Adrenal gland (tissue), 12 donors: Measurements from ENCODE around the gene GPT2. TPM values are rescaled to one million over a fixed set of nuclear protein-coding genes. Genes with fewer than 3 reads are reported as not detected.

Experiments used
- DNase-seq, 7 donors: peaks; one replicate each; pipeline ENCODE4 v3.0.0-alpha.2; 2019 to 2020
- H3K27ac ChIP-seq, 5 donors: fragments of 200-600 bp; sonication (generic) in 4 of 5; 1 replicate in 3 of 5; 2 replicates in 2 of 5; pipeline versions ENCODE4 v1.5.1 to v1.8.0; 2016 to 2020; ENCODE audit warnings: mild to moderate bottlenecking in 1 of 5
- H3K27me3 ChIP-seq: fragments of 200-600 bp; 2 replicates; pipeline ENCODE4 v1.8.0; 2021
- H3K36me3 ChIP-seq, 2 donors: fragments of 200-600 bp; replicated peaks in 1 of 2; 1 replicate in 1 of 2; 2 replicates in 1 of 2; pipeline versions ENCODE4 v1.5.1 to v1.8.0; 2018 to 2022
- H3K4me1 ChIP-seq, 2 donors: fragments of 200-600 bp; replicated peaks in 1 of 2; 1 replicate in 1 of 2; 2 replicates in 1 of 2; pipeline versions ENCODE4 v1.5.1 to v1.8.0; 2018 to 2021
- H3K4me3 ChIP-seq, 4 donors: fragments of 200-600 bp; sonication (generic) in 3 of 4; one replicate each; pipeline ENCODE4 v1.5.1; 2016 to 2018
- H3K9me3 ChIP-seq, 3 donors: fragments of 200-600 bp; sonication (generic) in 1 of 3; replicated peaks in 1 of 3; 1 replicate in 2 of 3; 2 replicates in 1 of 3; pipeline versions ENCODE4 v1.5.1 to v1.8.0; 2016 to 2021
- POLR2A ChIP-seq, 2 donors: fragments of 450-650 bp; IDR thresholded peaks; one replicate each; pipeline ENCODE4 v1.6.1; 2017; ENCODE audit warnings: antibody characterized with exemption in 2 of 2, mild to moderate bottlenecking in 2 of 2, moderate library complexity in 1 of 2
- WGBS, 4 donors: extraction: QIAGEN DNeasy Blood & Tissue Kit in 2 of 4; methylation state at CpG; one replicate each; pipeline versions ENCODE4 v1.1.5 to v1.1.7; 2013 to 2017; 5-methylcytosine and 5-hydroxymethylcytosine counted together
- intact Hi-C, 2 donors: fragments of 100-400 bp; cut with DNase I; formaldehyde crosslinking; loops; one replicate each; pipeline versions ENCODE4 v1.14.1 to v1.15.0; 2022 to 2023
- polyA plus RNA-seq, 3 donors: library from polyadenylated mRNA; stranded (reverse); fragments of 200-250 nt in 2 of 3; fragments of 350-450 nt in 1 of 3; fragmentation: Illumina TruSeq in 1 of 3; extraction: RNeasy Lipid Tissue Mini Kit (QIAGEN cat#74804) in 1 of 3; gene quantifications; one replicate each; pipeline ENCODE4 v1.2.3, GENCODE V29; 2013 to 2014
- total RNA-seq, 9 donors: library from RNA; depleted of rRNA in 4 of 9; stranded (reverse); fragments of >200 nt in 4 of 9; fragments of 120-200 nt in 1 of 9; fragmentation: NEBNext Ultra II Directional in 1 of 9; extraction: Animal tissue kit (Norgen Biotek cat#: 25700) in 1 of 9; gene quantifications; one replicate each; pipeline versions ENCODE4 v1.1.0 to v1.2.4, GENCODE V29; 2013 to 2023
- TF ChIP-seq, protein P1 (sequence below), 6 experiments: fragments of 450-650 bp in 4 of 6; fragments of 200-600 bp in 2 of 6; sonication (generic) in 1 of 6; IDR thresholded peaks; 1 replicate in 5 of 6; 2 replicates in 1 of 6; pipeline versions ENCODE4 v1.5.1 to v1.8.0; 2016 to 2021; ENCODE audit warnings: antibody characterized with exemption in 6 of 6, mild to moderate bottlenecking in 2 of 6, moderate library complexity in 1 of 6
- donor health status: healthy with polysubstance abuse.
- donor health status: Bipolar disorder and iron deficiency.
- donor health status: DM: yes; HTN: yes; CAD: no.
- donor health status: DM: no; HTN: no; CAD: no.
- donor health status: DM: no; HTN: no; CAD: no.
- donor health status: DM: yes; HTN: yes; CAD: no.

Gene GPT2
- total and polyA plus RNA-seq, 12 donors, result 10.3 to 70.8 (median 21.2) TPM

DNA sequence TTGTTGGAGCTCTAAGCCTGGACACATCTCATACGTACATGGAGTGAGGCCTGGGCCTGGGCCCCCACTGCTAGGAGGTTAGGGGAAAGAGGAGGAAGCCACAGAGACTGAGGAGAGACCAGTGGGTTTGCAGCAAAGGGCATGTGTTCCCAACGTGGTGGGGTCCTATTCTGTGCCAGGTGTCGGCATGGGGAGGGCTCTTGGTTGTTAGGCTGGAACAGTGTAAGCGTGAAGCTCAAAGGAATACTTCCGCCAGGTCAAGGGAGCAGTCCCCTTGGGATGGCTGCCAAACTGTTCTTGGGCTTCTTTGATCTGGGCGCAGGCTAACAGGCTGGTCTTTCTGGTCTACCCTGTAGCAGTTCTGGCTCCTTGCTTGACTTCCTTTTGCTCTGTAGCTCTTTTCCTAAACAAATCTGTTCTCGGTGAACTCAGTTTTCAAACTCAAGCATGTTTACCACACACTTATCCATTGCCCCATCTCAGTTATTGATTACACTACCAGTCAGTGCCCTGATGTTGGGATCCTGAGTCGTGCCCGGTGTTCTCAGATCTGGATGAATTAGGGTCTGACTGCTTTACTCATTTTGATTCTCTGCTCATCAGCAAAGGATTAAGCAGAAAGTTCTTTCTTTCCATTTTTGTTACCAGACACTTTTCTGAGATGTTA lies 36.4 kb downstream of the GPT2 start:
- H3K27ac ChIP-seq, result peak overlapping the region in 2 of 5 donors; percentile 36 to 64
- no peak for TF ChIP-seq POLR2A (IDR thresholded peaks at IDR 0.05)
- TF ChIP-seq, protein P1, sequence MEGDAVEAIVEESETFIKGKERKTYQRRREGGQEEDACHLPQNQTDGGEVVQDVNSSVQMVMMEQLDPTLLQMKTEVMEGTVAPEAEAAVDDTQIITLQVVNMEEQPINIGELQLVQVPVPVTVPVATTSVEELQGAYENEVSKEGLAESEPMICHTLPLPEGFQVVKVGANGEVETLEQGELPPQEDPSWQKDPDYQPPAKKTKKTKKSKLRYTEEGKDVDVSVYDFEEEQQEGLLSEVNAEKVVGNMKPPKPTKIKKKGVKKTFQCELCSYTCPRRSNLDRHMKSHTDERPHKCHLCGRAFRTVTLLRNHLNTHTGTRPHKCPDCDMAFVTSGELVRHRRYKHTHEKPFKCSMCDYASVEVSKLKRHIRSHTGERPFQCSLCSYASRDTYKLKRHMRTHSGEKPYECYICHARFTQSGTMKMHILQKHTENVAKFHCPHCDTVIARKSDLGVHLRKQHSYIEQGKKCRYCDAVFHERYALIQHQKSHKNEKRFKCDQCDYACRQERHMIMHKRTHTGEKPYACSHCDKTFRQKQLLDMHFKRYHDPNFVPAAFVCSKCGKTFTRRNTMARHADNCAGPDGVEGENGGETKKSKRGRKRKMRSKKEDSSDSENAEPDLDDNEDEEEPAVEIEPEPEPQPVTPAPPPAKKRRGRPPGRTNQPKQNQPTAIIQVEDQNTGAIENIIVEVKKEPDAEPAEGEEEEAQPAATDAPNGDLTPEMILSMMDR (IDR thresholded peaks at IDR 0.05), result no peak
- WGBS, 4 donors, result 38 to 46% (median 44%) methylated on average over 9 of the region's 9 CpGs
- no peaks in the 10 kb centered on the region for H3K9me3 ChIP-seq
- no peaks in the 10 kb centered on the region for H3K36me3 ChIP-seq
- peak; percentile 38 to 80 (median 75) for DNase-seq
- intact Hi-C loops, result no loop called here
- H3K4me1 ChIP-seq, result peaks cover 0 to 6% of the 10 kb centered on the region in 2 donors
- no peaks in the 10 kb centered on the region for H3K27me3 ChIP-seq
- no peak overlapping the region for H3K4me3 ChIP-seq

DNA sequence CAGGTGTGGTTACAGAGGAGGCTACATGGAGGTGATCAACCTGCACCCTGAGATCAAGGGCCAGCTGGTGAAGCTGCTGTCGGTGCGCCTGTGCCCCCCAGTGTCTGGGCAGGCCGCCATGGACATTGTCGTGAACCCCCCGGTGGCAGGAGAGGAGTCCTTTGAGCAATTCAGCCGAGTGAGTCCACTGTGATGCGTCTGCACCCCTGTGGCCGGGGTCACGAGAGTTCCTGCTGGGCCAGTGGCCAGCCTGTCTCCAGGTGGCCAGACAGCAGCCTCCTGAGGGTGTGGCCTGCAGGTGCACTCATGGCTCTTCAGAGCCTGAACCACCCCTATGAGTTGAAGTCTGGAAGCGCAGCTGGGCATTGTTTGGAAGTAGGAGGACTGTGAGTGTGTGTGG lies 38.1 kb downstream of the GPT2 start:
- peaks cover 0 to 6% of the 10 kb centered on the region in 2 donors for H3K4me1 ChIP-seq
- no peak for DNase-seq
- H3K27me3 ChIP-seq, result no peaks in the 10 kb centered on the region
- H3K27ac ChIP-seq, result no peak overlapping the region
- H3K36me3 ChIP-seq, result no peaks in the 10 kb centered on the region
- no peaks in the 10 kb centered on the region for H3K9me3 ChIP-seq
- 87 to 95% (median 95%) methylated on average over 7 to 10 of the region's 10 CpGs for WGBS, 4 donors
- no peak overlapping the region for H3K4me3 ChIP-seq
- intact Hi-C loops, result no loop called here
- TF ChIP-seq, protein P1 (IDR thresholded peaks at IDR 0.05), result no peak
- TF ChIP-seq POLR2A (IDR thresholded peaks at IDR 0.05), result no peak

- Histone ChIP-seq H3K27me3 (no peaks in the 10 kb centered on the region), H3K9me3 (no peaks in the 10 kb centered on the region), H3K4me1 (peaks cover 0 to 6% of the 10 kb centered on the region in 2 donors), H3K4me3 (no peak overlapping the region), H3K36me3 (no peaks in the 10 kb centered on the region), H3K27ac (no peak overlapping the region)
- WGBS, 4 donors, result 38 to 73% (median 70%) methylated on average over 13 to 19 of the region's 19 CpGs
- peak in 6 of 7 donors; percentile 35 to 61 (median 51) for DNase-seq
- TF ChIP-seq POLR2A (IDR thresholded peaks at IDR 0.05), result no peak
- TF ChIP-seq, protein P1 (IDR thresholded peaks at IDR 0.05), result no peak
- intact Hi-C loops, result no loop called here
These were observed 39.5 kb downstream of the GPT2 start for GRCh38 chr16:46923513-46924295.

GRCh38 chr16:46924402-46924801 lies 40.2 kb downstream of the GPT2 start:
- Histone ChIP-seq H3K36me3 (no peaks in the 10 kb centered on the region), H3K4me1 (peaks cover 0 to 6% of the 10 kb centered on the region in 2 donors), H3K27ac (no peak overlapping the region), H3K4me3 (no peak overlapping the region), H3K9me3 (no peaks in the 10 kb centered on the region), H3K27me3 (no peaks in the 10 kb centered on the region)
- intact Hi-C loops, result no loop called here
- DNase-seq, result no peak
- WGBS, 4 donors, result 88 to 95% (median 91%) methylated on average over 3 to 6 of the region's 6 CpGs
- TF ChIP-seq, protein P1 (IDR thresholded peaks at IDR 0.05), result no peak
- TF ChIP-seq POLR2A (IDR thresholded peaks at IDR 0.05), result no peak
